ENCODE measurements around the gene TEAD1. TPM values are rescaled to one million over a fixed set of nuclear protein-coding genes. Genes with fewer than 3 reads are reported as not detected.

The TEAD1 gene
- total and polyA plus RNA-seq, 9 of the 15 experiments (the other 6 are each of a cell fraction or from before 2014, with no cell fraction given), result 1.7 to 17.7 (median 10.8) TPM

GRCh38 chr11:12793506-12793905, 119.3 kb downstream of the TEAD1 start:
- no peak overlapping the region for H3K4me2 ChIP-seq (ENCODE audit: insufficient read depth, low read length)
- no peaks in the 10 kb centered on the region for H3K36me3 ChIP-seq (ENCODE audit: control insufficient read depth, insufficient read depth, low read length)
- no peak for FAIRE-seq
- ChIA-PET POLR2A (interaction anchor here (0.6 kb wide), 1 partner anchor 8 kb away, joined by 3 read pairs; no protein-coding TSS in a partner anchor), CTCF (ENCODE audit: low intra/inter-chr PET ratio) (no interaction called here)
- WGBS (ENCODE audit: insufficient coverage, low coverage, missing lambda C conversion rate), result 70% methylated on average over 2 of the region's 2 CpGs
- H3K9ac ChIP-seq (ENCODE audit: insufficient read depth in 1 of 2, low read depth in 2 of 2, low read length in 2 of 2), result no peak overlapping the region
- no peaks in the 10 kb centered on the region for H4K20me1 ChIP-seq (replicated peaks; ENCODE audit: control insufficient read depth, insufficient read depth, low read length)
- H2AFZ ChIP-seq (ENCODE audit: low read depth, low read length), result no peak overlapping the region
- no peaks in the 10 kb centered on the region for H3K9me3 ChIP-seq (replicated peaks; ENCODE audit: control insufficient read depth, insufficient read depth, low read depth, low read length)
- H3K4me1 ChIP-seq (replicated peaks in 1 of 2; ENCODE audit: control insufficient read depth in 2 of 2, insufficient read depth in 2 of 2, low read length in 2 of 2), result peaks cover 5 to 14% of the 10 kb centered on the region in 2 experiments; a peak in 4 of 5 replicates
- ATAC-seq, result no peak
- DNase-seq (ENCODE audit: extremely low read depth in 1 of 4, low spot score in 3 of 4), result no peak
- no TSS peak for BruUV-seq (replicated peaks)
- intact Hi-C loops (cut with micrococcal nuclease), result no loop called here
- H3K27me3 ChIP-seq (ENCODE audit: control insufficient read depth in 2 of 2, insufficient read depth in 2 of 2, low read length in 2 of 2), result no peaks in the 10 kb centered on the region
- no peaks in the 10 kb centered on the region for H3K79me2 ChIP-seq (ENCODE audit: control insufficient read depth, insufficient read depth, low read length)
- no peak for TF ChIP-seq NELFE (IDR thresholded peaks at IDR 0.05; ENCODE audit: insufficient read depth, insufficient read length)
- H3K9me1 ChIP-seq (ENCODE audit: control insufficient read depth, insufficient read depth, low read length), result no peaks in the 10 kb centered on the region
- in situ Hi-C loops (cut with MboI), result no loop called here
- no peak overlapping the region for H3K27ac ChIP-seq (ENCODE audit: extremely low read depth, low read depth, low read length)
- H3K4me3 ChIP-seq, result no peak overlapping the region

DNA sequence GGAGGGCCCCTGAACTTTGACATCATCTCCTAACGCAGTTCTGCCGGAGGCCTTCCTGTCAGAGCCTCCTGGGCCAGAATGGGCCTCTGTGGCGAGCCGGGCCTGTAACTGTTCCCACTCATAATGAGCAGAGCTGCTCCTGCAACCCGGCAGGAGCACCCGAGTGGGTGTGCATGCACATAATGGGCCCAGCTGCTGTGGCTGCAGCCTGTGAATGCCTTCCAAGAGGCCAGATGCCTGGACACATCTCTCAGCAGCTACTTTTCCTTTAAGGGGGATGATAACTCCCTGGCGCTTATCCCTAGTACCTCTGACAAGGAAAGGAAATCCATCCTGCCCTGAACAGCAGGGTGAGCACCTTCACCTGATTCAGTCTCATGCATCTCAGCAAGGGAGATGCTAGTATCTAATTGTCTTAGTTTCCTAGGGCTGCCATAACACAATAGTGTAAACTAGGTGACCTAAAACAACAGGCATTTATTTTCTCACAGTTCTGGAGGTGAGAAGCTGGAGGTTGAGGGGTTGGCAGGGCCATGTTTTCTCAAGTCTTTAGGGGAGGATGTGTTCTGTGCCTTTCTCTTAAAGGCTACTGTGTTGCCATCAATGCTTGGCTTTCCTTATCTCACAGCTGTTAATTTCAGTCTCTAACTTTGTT, 120.5 kb downstream of the TEAD1 start:
- Histone ChIP-seq H3K4me3 (no peak overlapping the region), H3K79me2 (ENCODE audit: control insufficient read depth, insufficient read depth, low read length) (no peaks in the 10 kb centered on the region), H3K27ac (ENCODE audit: extremely low read depth, low read depth, low read length) (no peak overlapping the region), H3K36me3 (ENCODE audit: control insufficient read depth, insufficient read depth, low read length) (no peaks in the 10 kb centered on the region), H3K9me3 (replicated peaks; ENCODE audit: control insufficient read depth, insufficient read depth, low read depth, low read length) (no peaks in the 10 kb centered on the region), H2AFZ (ENCODE audit: low read depth, low read length) (no peak overlapping the region), H3K9ac (ENCODE audit: insufficient read depth in 1 of 2, low read depth in 2 of 2, low read length in 2 of 2) (no peak overlapping the region), H3K27me3 (ENCODE audit: control insufficient read depth in 2 of 2, insufficient read depth in 2 of 2, low read length in 2 of 2) (no peaks in the 10 kb centered on the region), H3K9me1 (ENCODE audit: control insufficient read depth, insufficient read depth, low read length) (no peaks in the 10 kb centered on the region), H3K4me2 (ENCODE audit: insufficient read depth, low read length) (no peak overlapping the region), H4K20me1 (replicated peaks; ENCODE audit: control insufficient read depth, insufficient read depth, low read length) (no peaks in the 10 kb centered on the region), H3K4me1 (replicated peaks in 1 of 2; ENCODE audit: control insufficient read depth in 2 of 2, insufficient read depth in 2 of 2, low read length in 2 of 2) (peaks cover 2 to 15% of the 10 kb centered on the region in 2 experiments; a peak in 4 of 5 replicates)
- no peak for ATAC-seq
- FAIRE-seq, result no peak
- no peak for DNase-seq (ENCODE audit: extremely low read depth in 1 of 4, low spot score in 3 of 4)
- BruUV-seq (replicated peaks), result no TSS peak
- in situ Hi-C loops (cut with MboI) (no loop called here), intact Hi-C loops (cut with micrococcal nuclease) (no loop called here)
- CTCF ChIA-PET (ENCODE audit: low intra/inter-chr PET ratio), result interaction anchor here (0.6 kb wide), 1 partner anchor 10 kb away, joined by 4 read pairs; no protein-coding TSS in a partner anchor
- POLR2A ChIA-PET, result interaction anchor here (0.9 kb wide), 1 partner anchor 11 kb away, joined by 3 read pairs; no protein-coding TSS in a partner anchor
- WGBS (ENCODE audit: insufficient coverage, low coverage, missing lambda C conversion rate), result 80% methylated on average over 7 of the region's 7 CpGs
- TF ChIP-seq ZNF407 (IDR thresholded peaks at IDR 0.05; ENCODE audit: low read depth) (no peak), EZH2 (IDR thresholded peaks at IDR 0.05; ENCODE audit: borderline replicate concordance, low read depth, low read length) (no peak), TOE1 (IDR thresholded peaks at IDR 0.05; ENCODE audit: borderline replicate concordance) (no peak), TOE1 (CRISPR knock-in tag; IDR thresholded peaks at IDR 0.05; ENCODE audit: borderline replicate concordance, low read depth) (no peak)
